DLD1 (cell line): ENCODE results near the gene CLDN15.

Experiments
- in situ Hi-C: cut with HindIII; loops from 2 replicates; pipeline ENCODE4 v1.10.0; 2017; ENCODE audit warnings: low sequenced_read_pairs

Gene CLDN15

GRCh38 chr7:101244375-101245146 lies 7.0 kb upstream of the CLDN15 start, which contains the start of gene FIS1:
Gene FIS1, minus strand, starts transcription at chr7:101245081. Its CDS starts 77 bp downstream, at chr7:101245004.
- in situ Hi-C loops = no loop called here

- in situ Hi-C loops = no loop called here
Measured at GRCh38 chr7:101243646-101244374, 6.2 kb upstream of the CLDN15 start.

GRCh38 chr7:101241443-101242349 lies 4.1 kb upstream of the CLDN15 start:
- in situ Hi-C loops = no loop called here

- in situ Hi-C loops = no loop called here
Measured at GRCh38 chr7:101241015-101241363, 3.4 kb upstream of the CLDN15 start.

GRCh38 chr7:101240226-101241014 lies 2.8 kb upstream of the CLDN15 start:
- in situ Hi-C loops = no loop called here

GRCh38 chr7:101239951-101240220 lies 2.3 kb upstream of the CLDN15 start:
- in situ Hi-C loops = no loop called here

- in situ Hi-C loops = no loop called here
Measured at GRCh38 chr7:101239191-101239950, 1.8 kb upstream of the CLDN15 start.

GRCh38 chr7:101238226-101239182 lies 902 bp upstream of the CLDN15 start:
- in situ Hi-C loops = no loop called here

GRCh38 chr7:101236292-101236835 lies 1.2 kb downstream of the CLDN15 start:
- in situ Hi-C loops = no loop called here

GRCh38 chr7:101235522-101235921 lies 2.1 kb downstream of the CLDN15 start:
- in situ Hi-C loops = no loop called here

GRCh38 chr7:101235050-101235449 lies 2.6 kb downstream of the CLDN15 start:
- in situ Hi-C loops = no loop called here

- in situ Hi-C loops = no loop called here
Measured at GRCh38 chr7:101234636-101235035, 3.0 kb downstream of the CLDN15 start.

- in situ Hi-C loops = no loop called here
Measured at GRCh38 chr7:101233907-101234547, 3.6 kb downstream of the CLDN15 start.

- in situ Hi-C loops = no loop called here
Measured at GRCh38 chr7:101232141-101232850, 5.3 kb downstream of the CLDN15 start.

- in situ Hi-C loops = no loop called here
Measured at GRCh38 chr7:101231644-101232043, 6.0 kb downstream of the CLDN15 start.

GRCh38 chr7:101226721-101227120 lies 10.9 kb downstream of the CLDN15 start:
- in situ Hi-C loops = no loop called here

- in situ Hi-C loops = no loop called here
Measured at GRCh38 chr7:101225650-101226049, 12.0 kb downstream of the CLDN15 start.
